ENCODE measurements around the gene CACNA2D2. TPM values are rescaled to one million over a fixed set of nuclear protein-coding genes. Genes with fewer than 3 reads are reported as not detected.

CACNA2D2 gene
- total and polyA plus RNA-seq, 4 donors = 28.2 to 111 (median 69.1) TPM

GRCh38 chr3:50445919-50446318 lies 57.5 kb downstream of the CACNA2D2 start:
- DNase-seq (peak; percentile 53 to 79 (median 76)), ATAC-seq (ENCODE audit: insufficient read depth, low FRiP score) (peak; percentile 31)
- 72 to 92% methylated on average over 7 of the region's 7 CpGs for WGBS, 2 donors
- Histone ChIP-seq H3K9ac (ENCODE audit: insufficient read depth in 1 of 2, low read length in 2 of 2) (no peak overlapping the region), H3K36me3 (ENCODE audit: control insufficient read depth in 4 of 4, insufficient read depth in 4 of 4, low read length in 4 of 4) (no peaks in the 10 kb centered on the region), H3K27me3 (ENCODE audit: control insufficient read depth in 3 of 3, insufficient read depth in 3 of 3, low read length in 2 of 3) (no peaks in the 10 kb centered on the region), H3K27ac (ENCODE audit: low read depth in 1 of 2, low read length in 1 of 2) (peak overlapping the region in 1 of 2 donors; percentile 93), H3K4me1 (ENCODE audit: control insufficient read depth in 5 of 5, insufficient read depth in 5 of 5, low read length in 5 of 5) (peaks cover 0 to 47% (median 19%) of the 10 kb centered on the region in 5 donors), H3K4me3 (no peak overlapping the region), H3K9me3 (ENCODE audit: control insufficient read depth in 4 of 4, insufficient read depth in 3 of 4, low read length in 3 of 4) (no peaks in the 10 kb centered on the region)
- no peak for TF ChIP-seq CTCF (IDR thresholded peaks at IDR 0.05; ENCODE audit: control extremely low read depth, extremely low read depth)

- DNase-seq (no peak), ATAC-seq (ENCODE audit: insufficient read depth, low FRiP score) (no peak)
- Histone ChIP-seq H3K4me1 (ENCODE audit: control insufficient read depth in 5 of 5, insufficient read depth in 5 of 5, low read length in 5 of 5) (peaks cover 0 to 45% (median 10%) of the 10 kb centered on the region in 5 donors), H3K9ac (ENCODE audit: insufficient read depth in 1 of 2, low read length in 2 of 2) (no peak overlapping the region), H3K27me3 (ENCODE audit: control insufficient read depth in 3 of 3, insufficient read depth in 3 of 3, low read length in 2 of 3) (no peaks in the 10 kb centered on the region), H3K4me3 (no peak overlapping the region), H3K27ac (ENCODE audit: low read depth in 1 of 2, low read length in 1 of 2) (peak overlapping the region in 1 of 2 donors; percentile 83), H3K9me3 (ENCODE audit: control insufficient read depth in 4 of 4, insufficient read depth in 3 of 4, low read length in 3 of 4) (no peaks in the 10 kb centered on the region), H3K36me3 (ENCODE audit: control insufficient read depth in 4 of 4, insufficient read depth in 4 of 4, low read length in 4 of 4) (no peaks in the 10 kb centered on the region)
- no peak for TF ChIP-seq CTCF (IDR thresholded peaks at IDR 0.05; ENCODE audit: control extremely low read depth, extremely low read depth)
- 89 to 95% methylated on average over 2 of the region's 2 CpGs for WGBS, 2 donors
These were observed 58.7 kb downstream of the CACNA2D2 start for GRCh38 chr3:50444782-50445181.

- Histone ChIP-seq H3K27ac (ENCODE audit: low read depth in 1 of 2, low read length in 1 of 2) (peak overlapping the region in 1 of 2 donors; percentile 83), H3K4me1 (ENCODE audit: control insufficient read depth in 5 of 5, insufficient read depth in 5 of 5, low read length in 5 of 5) (peaks cover 0 to 39% (median 8%) of the 10 kb centered on the region in 5 donors), H3K9me3 (ENCODE audit: control insufficient read depth in 4 of 4, insufficient read depth in 3 of 4, low read length in 3 of 4) (no peaks in the 10 kb centered on the region), H3K27me3 (ENCODE audit: control insufficient read depth in 3 of 3, insufficient read depth in 3 of 3, low read length in 2 of 3) (no peaks in the 10 kb centered on the region), H3K4me3 (no peak overlapping the region), H3K36me3 (ENCODE audit: control insufficient read depth in 4 of 4, insufficient read depth in 4 of 4, low read length in 4 of 4) (no peaks in the 10 kb centered on the region), H3K9ac (ENCODE audit: insufficient read depth in 1 of 2, low read length in 2 of 2) (no peak overlapping the region)
- DNase-seq (no peak), ATAC-seq (ENCODE audit: insufficient read depth, low FRiP score) (no peak)
- 77 to 86% methylated on average over 5 of the region's 5 CpGs for whole genome bisulfite sequencing, 2 donors
- TF ChIP-seq CTCF (IDR thresholded peaks at IDR 0.05; ENCODE audit: control extremely low read depth, extremely low read depth) = no peak
These were observed 59.2 kb downstream of the CACNA2D2 start for GRCh38 chr3:50444213-50444612.

Measured in lung (tissue), 12 donors.